Measurements from ENCODE around the gene SLC25A26. TPM values are rescaled to one million over a fixed set of nuclear protein-coding genes. Genes with fewer than 3 reads are reported as not detected.

Gene SLC25A26
- total RNA-seq, 1 experiment from 2014 or later: 13.2 TPM

DNA sequence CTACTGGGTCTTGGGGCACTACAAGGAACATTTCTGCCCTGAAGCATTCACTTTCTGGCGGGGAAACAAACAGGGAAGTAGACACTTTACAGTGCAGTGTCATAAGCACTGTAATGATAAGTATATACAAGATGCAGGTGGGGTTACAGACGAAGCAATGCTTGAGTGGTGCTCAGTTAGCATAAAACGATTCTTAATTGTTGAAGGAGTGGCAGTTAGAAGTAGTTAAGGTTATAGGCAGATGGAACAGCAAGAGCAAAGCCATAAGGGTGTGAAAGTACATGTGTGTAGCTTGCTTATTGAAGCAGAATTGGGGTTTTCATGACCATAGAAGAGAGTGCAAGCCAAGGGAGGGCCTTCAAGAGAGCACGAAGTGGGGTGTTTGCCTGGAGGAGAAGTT is 46.2 kb downstream of the SLC25A26 start:
- CTCF ChIA-PET: no interaction called here
- in situ Hi-C loops (cut with HindIII; ENCODE audit: low pct_unique_long_range_greater_than_20kb, low sequenced_read_pairs): no loop called here
- TF ChIP-seq POLR2AphosphoS5 (IDR thresholded peaks at IDR 0.05; ENCODE audit: low read depth, low read length) (no peak), SIN3A (IDR thresholded peaks at IDR 0.05; ENCODE audit: borderline replicate concordance, insufficient read depth, low read depth, low read length) (no peak), TCF7L2 (IDR thresholded peaks at IDR 0.05; ENCODE audit: low read depth, low read length) (no peak)
- TF ChIP-seq, protein P1, sequence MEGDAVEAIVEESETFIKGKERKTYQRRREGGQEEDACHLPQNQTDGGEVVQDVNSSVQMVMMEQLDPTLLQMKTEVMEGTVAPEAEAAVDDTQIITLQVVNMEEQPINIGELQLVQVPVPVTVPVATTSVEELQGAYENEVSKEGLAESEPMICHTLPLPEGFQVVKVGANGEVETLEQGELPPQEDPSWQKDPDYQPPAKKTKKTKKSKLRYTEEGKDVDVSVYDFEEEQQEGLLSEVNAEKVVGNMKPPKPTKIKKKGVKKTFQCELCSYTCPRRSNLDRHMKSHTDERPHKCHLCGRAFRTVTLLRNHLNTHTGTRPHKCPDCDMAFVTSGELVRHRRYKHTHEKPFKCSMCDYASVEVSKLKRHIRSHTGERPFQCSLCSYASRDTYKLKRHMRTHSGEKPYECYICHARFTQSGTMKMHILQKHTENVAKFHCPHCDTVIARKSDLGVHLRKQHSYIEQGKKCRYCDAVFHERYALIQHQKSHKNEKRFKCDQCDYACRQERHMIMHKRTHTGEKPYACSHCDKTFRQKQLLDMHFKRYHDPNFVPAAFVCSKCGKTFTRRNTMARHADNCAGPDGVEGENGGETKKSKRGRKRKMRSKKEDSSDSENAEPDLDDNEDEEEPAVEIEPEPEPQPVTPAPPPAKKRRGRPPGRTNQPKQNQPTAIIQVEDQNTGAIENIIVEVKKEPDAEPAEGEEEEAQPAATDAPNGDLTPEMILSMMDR (IDR thresholded peaks at IDR 0.05): no peak
- TF ChIP-seq, protein P2, sequence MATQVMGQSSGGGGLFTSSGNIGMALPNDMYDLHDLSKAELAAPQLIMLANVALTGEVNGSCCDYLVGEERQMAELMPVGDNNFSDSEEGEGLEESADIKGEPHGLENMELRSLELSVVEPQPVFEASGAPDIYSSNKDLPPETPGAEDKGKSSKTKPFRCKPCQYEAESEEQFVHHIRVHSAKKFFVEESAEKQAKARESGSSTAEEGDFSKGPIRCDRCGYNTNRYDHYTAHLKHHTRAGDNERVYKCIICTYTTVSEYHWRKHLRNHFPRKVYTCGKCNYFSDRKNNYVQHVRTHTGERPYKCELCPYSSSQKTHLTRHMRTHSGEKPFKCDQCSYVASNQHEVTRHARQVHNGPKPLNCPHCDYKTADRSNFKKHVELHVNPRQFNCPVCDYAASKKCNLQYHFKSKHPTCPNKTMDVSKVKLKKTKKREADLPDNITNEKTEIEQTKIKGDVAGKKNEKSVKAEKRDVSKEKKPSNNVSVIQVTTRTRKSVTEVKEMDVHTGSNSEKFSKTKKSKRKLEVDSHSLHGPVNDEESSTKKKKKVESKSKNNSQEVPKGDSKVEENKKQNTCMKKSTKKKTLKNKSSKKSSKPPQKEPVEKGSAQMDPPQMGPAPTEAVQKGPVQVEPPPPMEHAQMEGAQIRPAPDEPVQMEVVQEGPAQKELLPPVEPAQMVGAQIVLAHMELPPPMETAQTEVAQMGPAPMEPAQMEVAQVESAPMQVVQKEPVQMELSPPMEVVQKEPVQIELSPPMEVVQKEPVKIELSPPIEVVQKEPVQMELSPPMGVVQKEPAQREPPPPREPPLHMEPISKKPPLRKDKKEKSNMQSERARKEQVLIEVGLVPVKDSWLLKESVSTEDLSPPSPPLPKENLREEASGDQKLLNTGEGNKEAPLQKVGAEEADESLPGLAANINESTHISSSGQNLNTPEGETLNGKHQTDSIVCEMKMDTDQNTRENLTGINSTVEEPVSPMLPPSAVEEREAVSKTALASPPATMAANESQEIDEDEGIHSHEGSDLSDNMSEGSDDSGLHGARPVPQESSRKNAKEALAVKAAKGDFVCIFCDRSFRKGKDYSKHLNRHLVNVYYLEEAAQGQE (IDR thresholded peaks at IDR 0.05; ENCODE audit: insufficient read depth in 1 of 2, low read depth in 2 of 2, low read length in 1 of 2): no peak
- Histone ChIP-seq H3K4me3 (ENCODE audit: low read depth in 2 of 2, low read length in 2 of 2) (no peak overlapping the region), H3K4me1 (ENCODE audit: control insufficient read depth, insufficient read depth, low read length) (no peaks in the 10 kb centered on the region), H3K27ac (ENCODE audit: low read length) (no peak overlapping the region), H3K36me3 (ENCODE audit: control insufficient read depth, insufficient read depth, low read length) (no peaks in the 10 kb centered on the region), H3K27me3 (ENCODE audit: control insufficient read depth, insufficient read depth, low read length) (no peaks in the 10 kb centered on the region), H3K9me3 (ENCODE audit: control insufficient read depth, insufficient read depth, low read depth, low read length) (no peaks in the 10 kb centered on the region)
- DNase-seq (ENCODE audit: low read depth, low spot score): no peak
- ATAC-seq: no peak
- intact Hi-C loops (cut with micrococcal nuclease; ENCODE audit: unreplicated experiment): no loop called here
- no TSS peak for BruUV-seq (replicated peaks)
- POLR2A ChIA-PET: no interaction called here

DNA sequence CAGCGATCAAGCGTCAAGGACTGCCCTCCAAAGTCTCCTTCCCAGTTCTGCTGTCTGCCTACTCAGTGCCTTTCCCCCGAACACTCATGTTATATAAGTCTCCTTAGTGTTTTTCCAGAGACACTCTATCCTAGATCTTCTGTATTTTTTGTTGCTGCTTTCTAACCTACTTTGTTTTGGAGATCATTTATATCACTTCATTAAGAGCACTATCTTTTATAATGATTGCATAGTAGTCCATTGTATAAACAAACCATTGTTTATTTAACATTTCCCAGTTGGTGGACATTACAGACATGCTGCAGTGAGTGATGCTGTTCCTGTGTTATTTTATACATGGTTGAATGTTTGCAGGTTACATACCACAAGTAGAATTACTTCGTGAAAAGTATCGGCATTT is 47.1 kb downstream of the SLC25A26 start:
- BruUV-seq (replicated peaks): no TSS peak
- H3K4me1 ChIP-seq (ENCODE audit: control insufficient read depth, insufficient read depth, low read length): no peaks in the 10 kb centered on the region
- no peaks in the 10 kb centered on the region for H3K9me3 ChIP-seq (ENCODE audit: control insufficient read depth, insufficient read depth, low read depth, low read length)
- intact Hi-C loops (cut with micrococcal nuclease; ENCODE audit: unreplicated experiment): no loop called here
- in situ Hi-C loops (cut with HindIII; ENCODE audit: low pct_unique_long_range_greater_than_20kb, low sequenced_read_pairs): no loop called here
- H3K4me3 ChIP-seq (ENCODE audit: low read depth in 2 of 2, low read length in 2 of 2): no peak overlapping the region
- no peaks in the 10 kb centered on the region for H3K36me3 ChIP-seq (ENCODE audit: control insufficient read depth, insufficient read depth, low read length)
- DNase-seq (ENCODE audit: low read depth, low spot score) (no peak), ATAC-seq (no peak)
- ChIA-PET POLR2A (no interaction called here), CTCF (no interaction called here)
- H3K27ac ChIP-seq (ENCODE audit: low read length): no peak overlapping the region
- no peaks in the 10 kb centered on the region for H3K27me3 ChIP-seq (ENCODE audit: control insufficient read depth, insufficient read depth, low read length)
- TF ChIP-seq, protein P2 (IDR thresholded peaks at IDR 0.05; ENCODE audit: insufficient read depth in 1 of 2, low read depth in 2 of 2, low read length in 1 of 2): no peak
- TF ChIP-seq POLR2AphosphoS5 (IDR thresholded peaks at IDR 0.05; ENCODE audit: low read depth, low read length): no peak
- no peak for TF ChIP-seq SIN3A (IDR thresholded peaks at IDR 0.05; ENCODE audit: borderline replicate concordance, insufficient read depth, low read depth, low read length)
- TF ChIP-seq, protein P1 (IDR thresholded peaks at IDR 0.05): no peak
- no peak for TF ChIP-seq TCF7L2 (IDR thresholded peaks at IDR 0.05; ENCODE audit: low read depth, low read length)
